Glutamatergic neuron (in vitro differentiated cells): ENCODE results near the gene NOXRED1. TPM values are rescaled to one million over a fixed set of nuclear protein-coding genes. Genes with fewer than 3 reads are reported as not detected.

Experiments used
- DNase-seq: peaks from one replicate; pipeline ENCODE4 v3.0.0; 2022
- H3K27ac Mint-ChIP-seq: one replicate; pipeline ENCODE4 v1.8.0; 2020; ENCODE audit warnings: mild to moderate bottlenecking, mixed read lengths, inconsistent platforms; ENCODE audit not compliant: unreplicated experiment
- H3K27me3 Mint-ChIP-seq: one replicate; pipeline ENCODE4 v1.8.0; 2020; ENCODE audit warnings: mild to moderate bottlenecking, moderate library complexity, mixed read lengths, inconsistent platforms; ENCODE audit not compliant: unreplicated experiment
- H3K36me3 Mint-ChIP-seq: one replicate; pipeline ENCODE4 v1.8.0; 2020; ENCODE audit warnings: mild to moderate bottlenecking, mixed read lengths, inconsistent platforms; ENCODE audit not compliant: unreplicated experiment
- H3K4me1 Mint-ChIP-seq: one replicate; pipeline ENCODE4 v1.8.0; 2020; ENCODE audit warnings: mild to moderate bottlenecking, low read depth, mixed read lengths, inconsistent platforms; ENCODE audit not compliant: unreplicated experiment
- H3K4me3 Mint-ChIP-seq: one replicate; pipeline ENCODE4 v1.8.0; 2020; ENCODE audit warnings: mild to moderate bottlenecking, mixed read lengths, inconsistent platforms; ENCODE audit not compliant: unreplicated experiment
- H3K9me3 Mint-ChIP-seq: one replicate; pipeline ENCODE4 v1.8.0; 2020; ENCODE audit warnings: mild to moderate bottlenecking, moderate library complexity, mixed read lengths, inconsistent platforms; ENCODE audit not compliant: unreplicated experiment
- CTCF ChIP-seq: fragments of 200-600 bp; sonication (generic); IDR thresholded peaks from one replicate; pipeline ENCODE4 v1.5.0; 2021; ENCODE audit not compliant: partially characterized antibody, unreplicated experiment
- long read RNA-seq: library from polyadenylated mRNA; unstranded; transcript quantifications from one replicate; pipeline ENCODE4 v2.0.0, GENCODE V29; 2020; ENCODE audit not compliant: unreplicated experiment
- total RNA-seq: library from RNA; stranded (reverse); fragmentation: NEBNext Ultra II Directional; extraction: Animal tissue kit (Norgen Biotek cat#: 25700); gene quantifications from one replicate; pipeline ENCODE4 v1.2.1, GENCODE V29; 2021; ENCODE audit not compliant: unreplicated experiment

The NOXRED1 gene
- total RNA-seq: 0.69 TPM
- long read RNA-seq: 0 reads

DNA sequence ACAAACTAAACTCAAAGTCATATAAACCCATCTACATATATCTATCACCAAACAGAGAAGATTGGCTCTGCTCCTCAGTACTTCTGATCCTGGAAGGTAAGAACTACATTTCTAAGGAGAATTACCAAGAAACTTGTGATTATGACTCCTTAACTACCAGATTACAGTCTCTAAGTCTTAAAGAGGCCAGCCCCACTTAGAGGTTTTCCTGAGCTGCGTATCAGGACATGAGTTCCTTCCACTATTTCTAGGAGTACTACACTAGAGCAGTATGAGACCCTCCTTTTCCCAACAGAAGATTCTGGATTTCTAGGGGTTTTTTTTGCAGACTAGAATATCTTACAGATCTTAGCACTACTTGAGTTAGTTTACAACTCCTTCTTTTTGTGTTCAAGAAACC is at the start of gene NOXRED1:
Gene NOXRED1, minus strand, starts transcription at position 101 of the 400 bp plus-strand sequence. CDS start 634 bp downstream, outside the sequence.
- Mint-ChIP-seq H3K9me3 (peaks cover 8% of the 10 kb centered on the region), H3K4me1 (no peaks in the 10 kb centered on the region), H3K27ac (no peak within 1 kb of the TSS), H3K36me3 (peaks cover 18% of the 10 kb centered on the region), H3K4me3 (no peak within 1 kb of the TSS), H3K27me3 (no peaks in the 10 kb centered on the region)
- TF ChIP-seq CTCF: no peak
- no peak for DNase-seq

DNA sequence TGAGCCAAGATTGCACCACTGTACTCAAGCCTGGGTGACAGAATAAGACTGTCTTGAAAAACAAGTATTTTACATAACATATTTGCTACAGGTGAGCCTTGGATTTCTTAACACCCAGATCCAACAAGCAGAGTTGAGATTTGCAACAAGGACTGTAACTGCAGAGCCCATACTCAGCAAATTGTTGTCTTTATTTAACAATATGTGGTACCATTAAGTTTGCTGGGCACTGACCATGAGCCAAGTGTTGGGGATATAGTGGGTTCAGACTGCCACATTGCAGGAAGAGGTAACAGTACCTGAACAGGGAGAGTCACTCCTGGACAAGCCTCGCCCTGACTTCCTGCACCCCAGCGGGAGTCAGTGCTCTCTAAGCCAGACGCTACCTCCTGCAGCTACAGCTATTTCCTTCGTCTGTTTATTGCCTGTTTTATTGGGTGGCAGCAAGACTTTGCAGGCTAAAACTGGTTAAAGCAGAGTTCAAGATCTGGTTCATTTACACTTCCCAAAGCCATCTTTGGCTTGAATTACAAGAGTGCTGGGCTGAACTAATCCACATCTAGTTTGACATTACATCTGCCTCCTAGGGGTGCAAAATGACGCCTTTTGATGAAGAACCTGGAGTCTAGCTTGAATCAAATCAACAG is 47.0 kb upstream of the NOXRED1 start:
- no peak for TF ChIP-seq CTCF
- Mint-ChIP-seq H3K4me3 (no peak overlapping the region), H3K36me3 (no peaks in the 10 kb centered on the region), H3K27me3 (peaks cover 5% of the 10 kb centered on the region), H3K4me1 (peaks cover 2% of the 10 kb centered on the region), H3K9me3 (no peaks in the 10 kb centered on the region), H3K27ac (no peak overlapping the region)
- DNase-seq: no peak

DNA sequence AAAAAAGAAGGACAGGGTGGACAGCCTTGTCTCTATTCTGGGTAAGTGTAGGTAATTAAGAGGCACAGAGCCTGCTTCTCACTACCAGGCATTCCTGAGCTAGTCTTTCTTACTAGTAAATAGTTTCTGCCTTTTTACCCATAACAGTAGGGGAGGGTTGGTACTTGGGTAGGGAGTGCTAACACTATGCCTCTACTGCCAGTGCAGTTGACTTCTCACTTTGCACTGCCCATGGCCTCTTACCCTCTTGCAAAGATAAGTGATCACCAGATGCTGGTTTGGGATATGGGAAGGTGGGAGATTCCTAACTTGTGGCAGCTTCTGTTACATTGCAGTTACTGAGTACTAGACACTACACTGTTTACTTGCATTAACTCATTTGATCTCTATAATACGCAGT is 46.2 kb upstream of the NOXRED1 start:
- H3K27ac Mint-ChIP-seq: no peak overlapping the region
- no peaks in the 10 kb centered on the region for H3K4me1 Mint-ChIP-seq
- H3K4me3 Mint-ChIP-seq: no peak overlapping the region
- TF ChIP-seq CTCF: no peak
- DNase-seq: no peak
- H3K27me3 Mint-ChIP-seq: peaks cover 3% of the 10 kb centered on the region
- H3K9me3 Mint-ChIP-seq: no peaks in the 10 kb centered on the region
- H3K36me3 Mint-ChIP-seq: no peaks in the 10 kb centered on the region

GRCh38 chr14:77469067-77469505 is 45.8 kb upstream of the NOXRED1 start:
- Mint-ChIP-seq H3K4me3 (no peak overlapping the region), H3K4me1 (no peaks in the 10 kb centered on the region), H3K36me3 (no peaks in the 10 kb centered on the region), H3K27ac (no peak overlapping the region), H3K27me3 (peaks cover 3% of the 10 kb centered on the region), H3K9me3 (no peaks in the 10 kb centered on the region)
- TF ChIP-seq CTCF: no peak
- DNase-seq: no peak

- Mint-ChIP-seq H3K36me3 (no peaks in the 10 kb centered on the region), H3K27ac (no peak overlapping the region), H3K4me3 (no peak overlapping the region), H3K9me3 (no peaks in the 10 kb centered on the region), H3K4me1 (no peaks in the 10 kb centered on the region), H3K27me3 (peaks cover 3% of the 10 kb centered on the region)
- DNase-seq: no peak
- TF ChIP-seq CTCF: no peak
Observed at GRCh38 chr14:77467801-77468200, 44.5 kb upstream of the NOXRED1 start.
